GM23338 (cell line): ENCODE measurements around the gene OR12D1. TPM values are rescaled to one million over a fixed set of nuclear protein-coding genes. Genes with fewer than 3 reads are reported as not detected.

Experiments used
- ATAC-seq: fragments of 200-7000 bp; cut with Tn5 transposase; 3 replicates; pipeline ENCODE4 v1.9.1; 2020
- DNase-seq: peaks from one replicate; pipeline ENCODE4 v3.0.0-alpha.2; 2015; ENCODE audit warnings: low spot score
- H2AFZ ChIP-seq: fragments of 200-600 bp; sonication (generic); 2 replicates; pipeline ENCODE4 v1.8.0; 2016; ENCODE audit warnings: antibody characterized with exemption, mild to moderate bottlenecking, moderate library complexity
- H3F3A ChIP-seq: fragments of 200-600 bp; sonication (generic); replicated peaks from 2 replicates; pipeline ENCODE4 v1.8.0; 2017; ENCODE audit warnings: antibody characterized with exemption, mixed run types, low read depth
- H3K27ac ChIP-seq: fragments of 200-600 bp; sonication (generic); 2 replicates; pipeline ENCODE4 v1.6.1; 2016; ENCODE audit warnings: low read depth
- H3K27me3 ChIP-seq: fragments of 200-600 bp; sonication (generic); 2 replicates; pipeline ENCODE4 v1.8.0; 2016; ENCODE audit warnings: mild to moderate bottlenecking, mixed run types, moderate library complexity; ENCODE audit not compliant: insufficient read depth
- H3K36me3 ChIP-seq: fragments of 200-600 bp; sonication (generic); 2 replicates; pipeline ENCODE4 v1.8.0; 2016; ENCODE audit warnings: mild to moderate bottlenecking; ENCODE audit not compliant: insufficient read depth
- H3K4me1 ChIP-seq: fragments of 200-600 bp; sonication (generic); 2 replicates; pipeline ENCODE4 v1.8.0; 2016; ENCODE audit warnings: mild to moderate bottlenecking, moderate library complexity; ENCODE audit not compliant: insufficient read depth
- H3K4me2 ChIP-seq: fragments of 200-600 bp; sonication (generic); 2 replicates; pipeline ENCODE4 v1.7.1; 2017; ENCODE audit warnings: mixed run types
- H3K4me3 ChIP-seq: fragments of 200-600 bp; sonication (generic); 2 replicates; pipeline ENCODE4 v1.6.1; 2016; ENCODE audit warnings: mixed run types
- H3K79me2 ChIP-seq: fragments of 200-600 bp; sonication (generic); replicated peaks from 2 replicates; pipeline ENCODE4 v1.8.0; 2017; ENCODE audit warnings: mild to moderate bottlenecking; ENCODE audit not compliant: insufficient read depth
- H3K9me2 ChIP-seq: fragments of 200-600 bp; sonication (generic); 2 replicates; pipeline ENCODE4 v1.8.0; 2017; ENCODE audit not compliant: insufficient read depth
- H4K20me1 ChIP-seq: fragments of 200-600 bp; sonication (generic); replicated peaks from 2 replicates; pipeline ENCODE4 v1.8.0; 2017; ENCODE audit warnings: mild to moderate bottlenecking; ENCODE audit not compliant: insufficient read depth
- H3K27ac Mint-ChIP-seq: 2 replicates; pipeline ENCODE4 v1.8.0; 2020; ENCODE audit warnings: inconsistent platforms, mild to moderate bottlenecking, moderate library complexity, mixed read lengths
- H3K27me3 Mint-ChIP-seq: 3 replicates; pipeline ENCODE4 v1.8.0; 2022; ENCODE audit warnings: low read depth, mild to moderate bottlenecking, moderate library complexity, mixed read lengths, inconsistent platforms; ENCODE audit not compliant: insufficient read depth, poor library complexity
- H3K36me3 Mint-ChIP-seq: 3 replicates; pipeline ENCODE4 v1.8.0; 2021; ENCODE audit warnings: low read depth, mild to moderate bottlenecking, inconsistent platforms, moderate library complexity, mixed read lengths
- H3K4me1 Mint-ChIP-seq: 3 replicates; pipeline ENCODE4 v1.8.0; 2020; ENCODE audit warnings: mild to moderate bottlenecking, inconsistent platforms, mixed read lengths
- H3K4me3 Mint-ChIP-seq: 3 replicates; pipeline ENCODE4 v1.8.0; 2021; ENCODE audit warnings: moderate library complexity, mild to moderate bottlenecking, inconsistent platforms, mixed read lengths
- H3K9me3 Mint-ChIP-seq: 3 replicates; pipeline ENCODE4 v1.8.0; 2020; ENCODE audit warnings: moderate library complexity, mild to moderate bottlenecking, inconsistent platforms, mixed read lengths
- EZH2phosphoT487 ChIP-seq: fragments of 200-600 bp; sonication (generic); IDR thresholded peaks from one replicate; pipeline ENCODE4 v1.8.1; 2018; ENCODE audit warnings: antibody characterized with exemption; ENCODE audit not compliant: unreplicated experiment
- JUNB ChIP-seq: IDR thresholded peaks from one replicate; pipeline ENCODE4 v1.6.1; 2016; ENCODE audit warnings: antibody characterized with exemption; ENCODE audit not compliant: unreplicated experiment
- ZNF114 ChIP-seq: fragments of 250-450 bp; sonication (Bioruptor Pico); IDR thresholded peaks from 2 replicates; pipeline ENCODE4 v1.5.0; 2020; ENCODE audit warnings: mild to moderate bottlenecking, moderate library complexity
- ZNF462 ChIP-seq: fragments of 250-450 bp; sonication (Bioruptor Pico); IDR thresholded peaks from 2 replicates; pipeline ENCODE4 v1.5.0; 2020; ENCODE audit warnings: mild to moderate bottlenecking, moderate library complexity
- polyA plus RNA-seq: library from polyadenylated mRNA; unstranded; fragments of >200 nt; fragmentation: Nextera tagmentation; extraction: Ambion mirVana; gene quantifications from 2 replicates; pipeline ENCODE4 v1.2.1, GENCODE V29; 2016
- total RNA-seq: library from RNA; depleted of rRNA; stranded (reverse); fragments of >200 nt; shearing (Covaris generic); gene quantifications from 2 replicates; pipeline ENCODE4 v1.2.3, GENCODE V29; 2014
- TF ChIP-seq, protein P1 (sequence below): IDR thresholded peaks from 2 replicates; pipeline ENCODE4 v1.6.1; 2016; ENCODE audit warnings: antibody characterized with exemption
- TF ChIP-seq, protein P2 (sequence below): IDR thresholded peaks from one replicate; pipeline ENCODE4 v1.6.1; 2018; ENCODE audit warnings: antibody characterized with exemption; ENCODE audit not compliant: unreplicated experiment

OR12D1 gene
- total and polyA plus RNA-seq, 2 experiments from 2014 or later, result not detected

DNA sequence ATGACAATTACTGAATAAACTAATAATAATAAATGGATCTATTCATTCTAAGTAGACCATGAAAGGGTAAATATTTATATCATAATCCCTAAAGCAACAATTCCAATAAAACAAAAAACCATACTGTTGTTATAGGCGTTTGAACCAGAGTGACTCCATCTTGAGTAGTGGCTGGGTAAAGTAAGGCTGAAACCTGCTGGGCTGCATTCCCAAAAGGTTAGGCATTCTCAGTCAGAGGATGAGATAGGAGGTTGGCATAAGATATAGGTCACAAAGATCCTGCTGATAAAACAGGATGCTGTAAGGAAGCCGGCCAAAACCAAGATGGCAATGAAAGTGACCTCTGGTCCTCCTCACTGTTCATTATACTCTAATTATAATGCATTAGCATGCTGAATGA is 50.6 kb downstream of the OR12D1 start (continued):
- TF ChIP-seq, protein P1, sequence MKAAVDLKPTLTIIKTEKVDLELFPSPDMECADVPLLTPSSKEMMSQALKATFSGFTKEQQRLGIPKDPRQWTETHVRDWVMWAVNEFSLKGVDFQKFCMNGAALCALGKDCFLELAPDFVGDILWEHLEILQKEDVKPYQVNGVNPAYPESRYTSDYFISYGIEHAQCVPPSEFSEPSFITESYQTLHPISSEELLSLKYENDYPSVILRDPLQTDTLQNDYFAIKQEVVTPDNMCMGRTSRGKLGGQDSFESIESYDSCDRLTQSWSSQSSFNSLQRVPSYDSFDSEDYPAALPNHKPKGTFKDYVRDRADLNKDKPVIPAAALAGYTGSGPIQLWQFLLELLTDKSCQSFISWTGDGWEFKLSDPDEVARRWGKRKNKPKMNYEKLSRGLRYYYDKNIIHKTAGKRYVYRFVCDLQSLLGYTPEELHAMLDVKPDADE, result no peak
- no peak for TF ChIP-seq ZNF462 (CRISPR knock-in tag)
- TF ChIP-seq EZH2phosphoT487, result no peak
- no peak for TF ChIP-seq ZNF114 (CRISPR knock-in tag)

DNA sequence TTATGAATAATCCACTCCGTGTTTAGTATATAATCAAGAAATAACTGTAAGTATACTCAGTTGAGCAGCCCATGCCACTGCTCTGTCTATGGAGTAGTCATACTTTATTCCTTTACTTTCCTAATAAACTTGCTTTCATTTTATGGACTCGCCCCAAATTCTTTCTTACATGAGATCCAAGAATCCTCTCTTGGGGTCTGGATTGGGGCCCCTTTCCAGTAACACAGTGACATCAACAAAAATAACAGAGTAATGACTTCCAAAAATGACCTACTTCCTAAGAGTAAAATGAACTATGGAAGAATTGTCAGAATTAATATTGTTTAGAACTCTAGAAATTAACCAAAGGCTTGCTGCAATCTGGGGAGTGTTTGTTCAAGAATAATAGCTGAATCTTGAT is 51.1 kb downstream of the OR12D1 start:
- Mint-ChIP-seq H3K9me3 (no peaks in the 10 kb centered on the region), H3K27me3 (peaks cover 2% of the 10 kb centered on the region), H3K36me3 (no peaks in the 10 kb centered on the region), H3K27ac (no peak overlapping the region), H3K4me1 (0 out of 3 replicates have a peak, but pooled peaks cover 2% of the 10 kb centered on the region), H3K4me3 (no peak overlapping the region)
- no peaks in the 10 kb centered on the region for H3K79me2 ChIP-seq
- no peaks in the 10 kb centered on the region for H3K36me3 ChIP-seq
- no peaks in the 10 kb centered on the region for H3F3A ChIP-seq
- TF ChIP-seq, protein P1, result no peak
- no peak for TF ChIP-seq JUNB
- TF ChIP-seq ZNF114 (CRISPR knock-in tag), result no peak
- TF ChIP-seq, protein P2, sequence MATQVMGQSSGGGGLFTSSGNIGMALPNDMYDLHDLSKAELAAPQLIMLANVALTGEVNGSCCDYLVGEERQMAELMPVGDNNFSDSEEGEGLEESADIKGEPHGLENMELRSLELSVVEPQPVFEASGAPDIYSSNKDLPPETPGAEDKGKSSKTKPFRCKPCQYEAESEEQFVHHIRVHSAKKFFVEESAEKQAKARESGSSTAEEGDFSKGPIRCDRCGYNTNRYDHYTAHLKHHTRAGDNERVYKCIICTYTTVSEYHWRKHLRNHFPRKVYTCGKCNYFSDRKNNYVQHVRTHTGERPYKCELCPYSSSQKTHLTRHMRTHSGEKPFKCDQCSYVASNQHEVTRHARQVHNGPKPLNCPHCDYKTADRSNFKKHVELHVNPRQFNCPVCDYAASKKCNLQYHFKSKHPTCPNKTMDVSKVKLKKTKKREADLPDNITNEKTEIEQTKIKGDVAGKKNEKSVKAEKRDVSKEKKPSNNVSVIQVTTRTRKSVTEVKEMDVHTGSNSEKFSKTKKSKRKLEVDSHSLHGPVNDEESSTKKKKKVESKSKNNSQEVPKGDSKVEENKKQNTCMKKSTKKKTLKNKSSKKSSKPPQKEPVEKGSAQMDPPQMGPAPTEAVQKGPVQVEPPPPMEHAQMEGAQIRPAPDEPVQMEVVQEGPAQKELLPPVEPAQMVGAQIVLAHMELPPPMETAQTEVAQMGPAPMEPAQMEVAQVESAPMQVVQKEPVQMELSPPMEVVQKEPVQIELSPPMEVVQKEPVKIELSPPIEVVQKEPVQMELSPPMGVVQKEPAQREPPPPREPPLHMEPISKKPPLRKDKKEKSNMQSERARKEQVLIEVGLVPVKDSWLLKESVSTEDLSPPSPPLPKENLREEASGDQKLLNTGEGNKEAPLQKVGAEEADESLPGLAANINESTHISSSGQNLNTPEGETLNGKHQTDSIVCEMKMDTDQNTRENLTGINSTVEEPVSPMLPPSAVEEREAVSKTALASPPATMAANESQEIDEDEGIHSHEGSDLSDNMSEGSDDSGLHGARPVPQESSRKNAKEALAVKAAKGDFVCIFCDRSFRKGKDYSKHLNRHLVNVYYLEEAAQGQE, result no peak
- no peak overlapping the region for H3K27ac ChIP-seq
- DNase-seq (no peak), ATAC-seq (no peak)
- H3K4me1 ChIP-seq, result no peaks in the 10 kb centered on the region
- no peak overlapping the region for H3K4me3 ChIP-seq
- no peaks in the 10 kb centered on the region for H3K27me3 ChIP-seq
- H2AFZ ChIP-seq, result no peak overlapping the region
- peaks cover 23% of the 10 kb centered on the region for H3K9me2 ChIP-seq
- no peak overlapping the region for H3K4me2 ChIP-seq
- no peaks in the 10 kb centered on the region for H4K20me1 ChIP-seq
